ENCODE measurements around the gene LIF.
A peak's percentile ranks its signal among the peaks of the same experiment; 100 is the strongest.

LIF gene

GRCh38 chr22:30267382-30268302 is 21.1 kb upstream of the LIF start:
- no peaks in the 10 kb centered on the region for H3K27me3 ChIP-seq (ENCODE audit: insufficient read depth, poor library complexity, severe bottlenecking)
- DNase-seq (ENCODE audit: low read depth in 1 of 2, low spot score in 1 of 2): peak in 1 of 2 experiments; percentile 76

GRCh38 chr22:30266445-30267381 is 20.2 kb upstream of the LIF start, which contains the start of gene OSM:
Gene OSM, minus strand, starts transcription at chr22:30266851. Its CDS starts 52 bp downstream, at chr22:30266799.
- H3K27ac ChIP-seq (replicated peaks): peak within 1 kb of the TSS; percentile 90
- no peak for TF ChIP-seq CTCF (IDR thresholded peaks at IDR 0.05; ENCODE audit: insufficient read depth, low read length)
- TF ChIP-seq POLR2AphosphoS5 (IDR thresholded peaks at IDR 0.05; ENCODE audit: low read depth): peak; percentile 97
- TF ChIP-seq GABPA (IDR thresholded peaks at IDR 0.05; ENCODE audit: low read depth): 0 out of 2 replicates have a peak, but pooled peaks have one; percentile 28
- TF ChIP-seq REST (IDR thresholded peaks at IDR 0.05; ENCODE audit: insufficient replicate concordance, low read depth): peak; percentile 11
- peak; percentile 3; the same call in 1 of the 2 replicates for TF ChIP-seq SPI1 (IDR thresholded peaks at IDR 0.05; ENCODE audit: borderline replicate concordance, low read depth)

More at GRCh38 chr22:30267382-30268302, 21.1 kb upstream of the LIF start:
- Histone ChIP-seq H3K27ac (replicated peaks) (peak overlapping the region; percentile 48), H3K4me3 (replicated peaks; ENCODE audit: insufficient read depth, low read length) (peak overlapping the region; percentile 61)
- TF ChIP-seq CTCF (IDR thresholded peaks at IDR 0.05; ENCODE audit: insufficient read depth, low read length): no peak
- no peak for TF ChIP-seq SPI1 (IDR thresholded peaks at IDR 0.05; ENCODE audit: borderline replicate concordance, low read depth)
- TF ChIP-seq GABPA (IDR thresholded peaks at IDR 0.05; ENCODE audit: low read depth): no peak
- no peak for TF ChIP-seq POLR2AphosphoS5 (IDR thresholded peaks at IDR 0.05; ENCODE audit: low read depth)
- TF ChIP-seq REST (IDR thresholded peaks at IDR 0.05; ENCODE audit: insufficient replicate concordance, low read depth): no peak

GRCh38 chr22:30265823-30266444 is 19.4 kb upstream of the LIF start:
- TF ChIP-seq SPI1 (IDR thresholded peaks at IDR 0.05; ENCODE audit: borderline replicate concordance, low read depth) (no peak), GABPA (IDR thresholded peaks at IDR 0.05; ENCODE audit: low read depth) (peak; percentile 59)
- Histone ChIP-seq H3K27me3 (ENCODE audit: insufficient read depth, poor library complexity, severe bottlenecking) (no peaks in the 10 kb centered on the region), H3K4me3 (replicated peaks; ENCODE audit: insufficient read depth, low read length) (peak overlapping the region; percentile 61), H3K27ac (replicated peaks) (peak overlapping the region; percentile 90)
- DNase-seq (ENCODE audit: low read depth in 1 of 2, low spot score in 1 of 2): peak; percentile 92 to 94

More at GRCh38 chr22:30266445-30267381, 20.2 kb upstream of the LIF start, which contains the start of gene OSM:
- H3K4me3 ChIP-seq (replicated peaks; ENCODE audit: insufficient read depth, low read length): peak within 1 kb of the TSS; percentile 61
- DNase-seq (ENCODE audit: low read depth in 1 of 2, low spot score in 1 of 2): peak; percentile 75 to 96
- H3K27me3 ChIP-seq (ENCODE audit: insufficient read depth, poor library complexity, severe bottlenecking): no peaks in the 10 kb centered on the region
